Anterior cingulate cortex (tissue), 58 donors: ENCODE measurements around the gene RIPOR1.
"Not testable (repeated sequence)": the region's sequence is repeated elsewhere in the genome, so short reads cannot be mapped to it uniquely, and the experiment has no call there.

Experiments used
- DNase-seq, 58 donors: peaks; one replicate each; lab custom pipeline; 2025; lab: John Stamatoyannopoulos, UW

RIPOR1 gene

GRCh38 chr16:67513892-67514291 is 14.7 kb upstream of the RIPOR1 start:
- not testable (repeated sequence) for DNase-seq

- DNase-seq: peak in 21 of 58 donors; percentile 6 to 65 (median 32)
Observed at GRCh38 chr16:67514382-67514828, 14.2 kb upstream of the RIPOR1 start.

- DNase-seq: peak in 3 of 58 donors; percentile 24 to 52 (median 46)
Observed at GRCh38 chr16:67516296-67517154, 12.1 kb upstream of the RIPOR1 start.

GRCh38 chr16:67517155-67517445 is 11.5 kb upstream of the RIPOR1 start:
- DNase-seq: no peak

- no peak for DNase-seq
Observed at GRCh38 chr16:67517661-67518423, 10.8 kb upstream of the RIPOR1 start.

- DNase-seq: no peak
Observed at GRCh38 chr16:67518676-67519075, 10.0 kb upstream of the RIPOR1 start.

- no peak for DNase-seq
Observed at GRCh38 chr16:67519242-67519641, 9.4 kb upstream of the RIPOR1 start.

- peak; percentile 19 to 97 (median 84) for DNase-seq
Observed at GRCh38 chr16:67521095-67521804, 7.4 kb upstream of the RIPOR1 start.

- DNase-seq: peak in 1 of 58 donors; percentile 19
Observed at GRCh38 chr16:67525176-67525860, 3.3 kb upstream of the RIPOR1 start.

GRCh38 chr16:67526149-67526791 is 2.4 kb upstream of the RIPOR1 start:
- DNase-seq: no peak

- DNase-seq: peak in 7 of 58 donors; percentile 33 to 67 (median 48)
Observed at GRCh38 chr16:67528870-67529581, 397 bp downstream of the RIPOR1 start.

GRCh38 chr16:67529582-67530012 is 968 bp downstream of the RIPOR1 start:
- DNase-seq: no peak

GRCh38 chr16:67530013-67530939 is 1.6 kb downstream of the RIPOR1 start:
- DNase-seq: peak in 53 of 58 donors; percentile 25 to 81 (median 63)

GRCh38 chr16:67531247-67531646 is 2.6 kb downstream of the RIPOR1 start:
- DNase-seq: peak in 7 of 58 donors; percentile 20 to 40 (median 25)

GRCh38 chr16:67533024-67533560 is 4.5 kb downstream of the RIPOR1 start:
- no peak for DNase-seq

GRCh38 chr16:67533987-67534386 is 5.4 kb downstream of the RIPOR1 start:
- DNase-seq: not testable (repeated sequence)

GRCh38 chr16:67534431-67534830 is 5.8 kb downstream of the RIPOR1 start:
- DNase-seq: no peak

- DNase-seq: peak in 10 of 58 donors; percentile 25 to 62 (median 42)
Observed at GRCh38 chr16:67535201-67535600, 6.6 kb downstream of the RIPOR1 start.
